Ovary (tissue), 9 donors: Measurements from ENCODE around the gene CELF4. TPM values are rescaled to one million over a fixed set of nuclear protein-coding genes. Genes with fewer than 3 reads are reported as not detected.

ENCODE experiments used
- DNase-seq, 5 donors: peaks; one replicate each; pipeline ENCODE4 v3.0.0-alpha.2; 2019 to 2020
- H3K27ac ChIP-seq, 2 donors: fragments of 200-600 bp; one replicate each; pipeline versions ENCODE4 v1.5.1 to v1.8.0; 2019 to 2022
- H3K27me3 ChIP-seq: fragments of 200-600 bp; one replicate; pipeline ENCODE4 v1.8.0; 2022
- H3K36me3 ChIP-seq: fragments of 200-600 bp; sonication (generic); one replicate; pipeline ENCODE4 v1.5.1; 2019
- H3K4me1 ChIP-seq: one replicate; pipeline ENCODE4 v1.8.1; 2013; ENCODE audit warnings: mild to moderate bottlenecking, moderate library complexity; ENCODE audit not compliant: insufficient read depth
- H3K4me3 ChIP-seq: fragments of 200-600 bp; sonication (generic); one replicate; pipeline ENCODE4 v1.5.1; 2017
- H3K9me3 ChIP-seq, 2 donors: fragments of 200-600 bp in 1 of 2; sonication (generic) in 1 of 2; one replicate each; pipeline versions ENCODE4 v1.5.1 to v1.8.1; 2013 to 2019; ENCODE audit warnings: mild to moderate bottlenecking in 1 of 2, moderate library complexity in 1 of 2
- EP300 ChIP-seq: sonication (generic); formaldehyde crosslinking; IDR thresholded peaks from one replicate; pipeline ENCODE4 v1.6.1; 2017; ENCODE audit warnings: antibody characterized with exemption
- POLR2A ChIP-seq: fragments of 450-650 bp; IDR thresholded peaks from one replicate; pipeline ENCODE4 v1.6.1; 2017; ENCODE audit warnings: antibody characterized with exemption, mild to moderate bottlenecking, moderate library complexity
- WGBS, 3 donors: extraction: QIAGEN DNeasy Blood & Tissue Kit in 1 of 3; methylation state at CpG; one replicate each; pipeline versions ENCODE4 v1.1.5 to v1.1.7; 2013 to 2017; 5-methylcytosine and 5-hydroxymethylcytosine counted together
- intact Hi-C, 4 donors: fragments of 100-400 bp; cut with DNase I; formaldehyde crosslinking; loops; one replicate each; pipeline versions ENCODE4 v1.11.0 to v1.15.1; 2022 to 2023
- polyA plus RNA-seq, 2 donors: library from polyadenylated mRNA; stranded (reverse); fragments of 200-250 nt in 1 of 2; fragments of 350-450 nt in 1 of 2; fragmentation: Illumina TruSeq in 1 of 2; extraction: RNeasy Lipid Tissue Mini Kit (QIAGEN cat#74804) in 1 of 2; gene quantifications; one replicate each; pipeline ENCODE4 v1.2.3, GENCODE V29; 2013 to 2014
- total RNA-seq, 7 donors: library from RNA; depleted of rRNA in 2 of 7; stranded (reverse); fragments of >200 nt in 2 of 7; fragmentation: NEBNext Ultra II Directional in 3 of 7; extraction: Animal tissue kit (Norgen Biotek cat#: 25700) in 3 of 7; gene quantifications; one replicate each; pipeline versions ENCODE4 v1.1.0 to v1.2.4, GENCODE V29; 2016 to 2023
- TF ChIP-seq, protein P1 (sequence below), 3 donors: fragments of 450-650 bp in 2 of 3; fragments of 200-600 bp in 1 of 3; IDR thresholded peaks; one replicate each; pipeline versions ENCODE4 v1.5.1 to v1.8.0; 2016 to 2022; ENCODE audit warnings: antibody characterized with exemption in 3 of 3, mild to moderate bottlenecking in 1 of 3
- donor health status: DM: no; HTN: no; CAD: no; lungs with moderate emphysema.
- donor health status: DM: no; HTN: no; CAD: no.
- donor health status: Bipolar disorder and iron deficiency.
- donor health status: DM: yes; HTN: yes; CAD: no.
- donor health status: DM: no; HTN: no; CAD: no.
- donor health status: DM: yes; HTN: yes; CAD: no.

The CELF4 gene
- total and polyA plus RNA-seq, 9 donors: 0.15 to 1.6 (median 1.1) TPM; not detected in 1

DNA sequence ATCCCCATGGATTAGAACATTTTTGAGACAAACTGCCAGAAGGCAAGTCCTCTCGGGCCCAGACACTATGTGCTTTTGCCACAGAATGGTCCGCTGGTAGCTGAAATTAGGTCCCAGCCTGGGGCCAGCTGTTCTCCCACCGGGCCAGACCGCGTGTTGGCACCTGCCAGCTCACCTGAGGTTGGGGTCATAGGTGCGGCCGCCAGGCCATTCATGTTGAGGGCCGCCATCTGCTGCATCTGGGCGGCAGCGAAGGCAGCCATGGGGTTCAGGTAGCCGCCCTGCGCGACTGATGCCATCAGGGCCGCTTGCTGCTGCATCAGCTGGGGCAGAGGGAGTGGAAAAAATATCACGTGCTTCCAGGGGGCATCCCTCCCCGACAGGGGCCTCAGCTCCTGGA, 292.8 kb downstream of the CELF4 start:
- TF ChIP-seq, protein P1, sequence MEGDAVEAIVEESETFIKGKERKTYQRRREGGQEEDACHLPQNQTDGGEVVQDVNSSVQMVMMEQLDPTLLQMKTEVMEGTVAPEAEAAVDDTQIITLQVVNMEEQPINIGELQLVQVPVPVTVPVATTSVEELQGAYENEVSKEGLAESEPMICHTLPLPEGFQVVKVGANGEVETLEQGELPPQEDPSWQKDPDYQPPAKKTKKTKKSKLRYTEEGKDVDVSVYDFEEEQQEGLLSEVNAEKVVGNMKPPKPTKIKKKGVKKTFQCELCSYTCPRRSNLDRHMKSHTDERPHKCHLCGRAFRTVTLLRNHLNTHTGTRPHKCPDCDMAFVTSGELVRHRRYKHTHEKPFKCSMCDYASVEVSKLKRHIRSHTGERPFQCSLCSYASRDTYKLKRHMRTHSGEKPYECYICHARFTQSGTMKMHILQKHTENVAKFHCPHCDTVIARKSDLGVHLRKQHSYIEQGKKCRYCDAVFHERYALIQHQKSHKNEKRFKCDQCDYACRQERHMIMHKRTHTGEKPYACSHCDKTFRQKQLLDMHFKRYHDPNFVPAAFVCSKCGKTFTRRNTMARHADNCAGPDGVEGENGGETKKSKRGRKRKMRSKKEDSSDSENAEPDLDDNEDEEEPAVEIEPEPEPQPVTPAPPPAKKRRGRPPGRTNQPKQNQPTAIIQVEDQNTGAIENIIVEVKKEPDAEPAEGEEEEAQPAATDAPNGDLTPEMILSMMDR (IDR thresholded peaks at IDR 0.05): no peak
- no peak for TF ChIP-seq POLR2A
- TF ChIP-seq EP300: no peak
- H3K9me3 ChIP-seq: peaks cover 0 to 9% of the 10 kb centered on the region in 2 donors
- H3K27ac ChIP-seq: no peak overlapping the region
- no peak for DNase-seq
- no peaks in the 10 kb centered on the region for H3K36me3 ChIP-seq
- H3K4me3 ChIP-seq: no peak overlapping the region
- 86 to 92% (median 88%) methylated on average over 16 of the region's 16 CpGs for WGBS, 3 donors
- no peaks in the 10 kb centered on the region for H3K4me1 ChIP-seq
- no peaks in the 10 kb centered on the region for H3K27me3 ChIP-seq
- intact Hi-C loops: no loop called here

DNA sequence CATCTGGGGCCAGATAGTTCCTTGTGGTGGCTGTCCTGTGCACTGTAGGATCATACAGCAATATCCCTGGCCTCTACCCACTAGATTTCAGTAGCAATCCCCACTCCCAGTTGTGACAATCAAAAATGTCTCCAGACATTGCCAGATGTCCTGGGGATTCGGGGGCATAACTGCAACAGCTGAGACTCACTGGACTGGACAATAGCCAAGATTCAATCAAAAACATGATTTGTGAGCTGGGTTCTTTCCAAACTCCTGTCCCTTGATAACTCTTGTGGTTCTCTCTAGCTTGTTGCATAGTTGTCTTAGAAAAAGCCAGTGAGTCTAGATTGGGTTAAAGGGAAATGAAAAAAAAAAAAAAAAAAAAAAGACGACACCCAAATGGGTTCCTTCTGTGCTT, 293.4 kb downstream of the CELF4 start:
- peaks cover 0 to 9% of the 10 kb centered on the region in 2 donors for H3K9me3 ChIP-seq
- H3K4me1 ChIP-seq: no peaks in the 10 kb centered on the region
- no peaks in the 10 kb centered on the region for H3K27me3 ChIP-seq
- intact Hi-C loops: no loop called here
- 59% methylated on average over 2 of the region's 2 CpGs for WGBS, 3 donors
- TF ChIP-seq POLR2A: no peak
- TF ChIP-seq, protein P1 (IDR thresholded peaks at IDR 0.05): no peak
- TF ChIP-seq EP300: no peak
- H3K36me3 ChIP-seq: no peaks in the 10 kb centered on the region
- H3K4me3 ChIP-seq: no peak overlapping the region
- no peak for DNase-seq
- H3K27ac ChIP-seq: no peak overlapping the region

DNA sequence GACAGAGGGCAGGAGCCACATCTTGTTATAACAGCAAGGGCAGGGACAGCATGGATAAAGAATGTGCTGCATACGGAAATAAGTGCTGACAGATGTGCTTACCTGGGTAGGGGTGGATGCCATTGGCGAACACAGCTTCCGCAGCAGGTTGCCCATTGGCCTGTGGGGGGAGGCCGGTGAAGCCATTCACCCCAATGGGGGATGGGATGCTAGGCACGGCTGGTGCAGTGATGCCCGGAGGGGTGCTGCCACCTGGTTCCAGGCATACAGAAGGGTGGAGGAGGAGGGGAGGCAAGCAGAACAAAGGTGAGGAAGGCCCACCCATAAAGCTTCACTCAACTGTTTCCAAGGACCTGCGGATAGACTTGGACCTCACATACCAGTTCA, 294.9 kb downstream of the CELF4 start:
- DNase-seq: no peak
- 75 to 90% (median 86%) methylated on average over 7 of the region's 7 CpGs for WGBS, 3 donors
- H3K27ac ChIP-seq: no peak overlapping the region
- no peaks in the 10 kb centered on the region for H3K36me3 ChIP-seq
- no peaks in the 10 kb centered on the region for H3K27me3 ChIP-seq
- no peak overlapping the region for H3K4me3 ChIP-seq
- peaks cover 0 to 8% of the 10 kb centered on the region in 2 donors for H3K9me3 ChIP-seq
- intact Hi-C loops: no loop called here
- TF ChIP-seq EP300 (no peak), POLR2A (no peak)
- no peaks in the 10 kb centered on the region for H3K4me1 ChIP-seq

DNA sequence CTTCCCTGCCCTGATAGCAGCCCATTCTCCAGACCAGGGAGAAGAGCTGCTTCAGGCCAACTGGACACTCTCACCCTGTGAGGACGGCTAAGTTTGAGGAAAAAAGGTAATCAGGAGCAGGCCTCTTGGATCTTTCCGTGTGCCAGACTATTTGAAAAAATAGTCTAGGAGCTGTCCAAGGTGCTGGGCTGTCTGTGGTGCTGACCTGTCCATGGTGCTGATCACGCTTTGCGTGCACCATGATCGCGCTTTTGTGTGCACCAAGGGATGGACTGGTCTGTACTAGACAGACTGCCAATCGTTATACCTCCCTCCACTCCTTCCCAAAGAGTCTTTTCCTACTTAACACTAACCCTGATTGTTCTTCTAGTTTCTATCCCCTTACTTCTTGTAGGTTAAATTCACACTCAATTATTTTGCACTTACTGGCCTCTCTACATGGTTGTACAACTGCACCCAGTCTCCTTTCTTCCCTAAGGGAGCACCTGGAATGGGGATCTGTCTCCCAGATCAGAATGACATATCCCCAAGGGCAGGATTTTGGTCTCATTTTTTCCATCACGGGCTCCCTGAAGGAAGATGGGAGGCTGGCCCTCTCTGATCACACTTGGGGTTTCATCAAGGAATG, 295.4 kb downstream of the CELF4 start:
- DNase-seq: peak; percentile 25 to 68 (median 58)
- Histone ChIP-seq H3K36me3 (no peaks in the 10 kb centered on the region), H3K27me3 (no peaks in the 10 kb centered on the region), H3K4me3 (no peak overlapping the region), H3K27ac (no peak overlapping the region), H3K4me1 (no peaks in the 10 kb centered on the region), H3K9me3 (peaks cover 0 to 6% of the 10 kb centered on the region in 2 donors)
- WGBS, 3 donors: 17 to 21% (median 19%) methylated on average over 8 of the region's 8 CpGs
- TF ChIP-seq POLR2A (no peak), EP300 (no peak)
- TF ChIP-seq, protein P1 (IDR thresholded peaks at IDR 0.05): no peak
- intact Hi-C loops: no loop called here

DNA sequence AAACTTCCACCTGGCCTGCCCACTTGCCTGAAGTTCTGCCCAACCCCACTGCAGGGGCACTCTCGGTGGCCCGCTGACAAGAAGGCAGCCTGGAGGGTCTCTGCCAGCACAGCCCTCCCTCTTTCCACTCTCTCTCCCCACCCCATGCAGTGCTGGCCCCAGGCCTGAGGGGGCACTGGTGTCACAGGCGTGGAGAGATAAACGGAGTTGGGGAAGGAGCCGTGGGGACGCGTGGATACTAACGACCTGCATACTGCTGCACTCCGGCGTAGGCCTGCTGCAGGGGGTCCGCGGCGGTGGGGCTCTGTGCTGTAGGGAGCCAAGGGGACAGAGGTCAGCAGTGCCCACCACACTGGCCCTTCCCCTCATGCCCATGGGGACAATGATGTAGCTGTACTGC, 299.3 kb downstream of the CELF4 start:
- H3K27ac ChIP-seq: no peak overlapping the region

More for the DNA sequence above, 299.3 kb downstream of the CELF4 start:
- Histone ChIP-seq H3K4me3 (no peak overlapping the region), H3K36me3 (no peaks in the 10 kb centered on the region), H3K4me1 (no peaks in the 10 kb centered on the region), H3K9me3 (no peaks in the 10 kb centered on the region), H3K27me3 (no peaks in the 10 kb centered on the region)
- intact Hi-C loops: no loop called here
- 58 to 67% (median 63%) methylated on average over 13 of the region's 13 CpGs for WGBS, 3 donors
- TF ChIP-seq, protein P1 (IDR thresholded peaks at IDR 0.05): no peak
- TF ChIP-seq POLR2A (no peak), EP300 (no peak)
- no peak for DNase-seq
